H1 (cell line): ENCODE results near the gene MARS2. TPM values are rescaled to one million over a fixed set of nuclear protein-coding genes. Genes with fewer than 3 reads are reported as not detected.
A peak's percentile ranks its signal among the peaks of the same experiment; 100 is the strongest.
"Not testable (repeated sequence)": the region's sequence is repeated elsewhere in the genome, so short reads cannot be mapped to it uniquely, and the experiment has no call there.

ENCODE experiments used
- CTCF ChIA-PET: fragments of 300-600 bp; sonication (Branson Sonifier 250); formaldehyde crosslinking; loops from one replicate; lab custom pipeline; 2021; ENCODE audit not compliant: partially characterized antibody; lab: Charles Lee
- POLR2A ChIA-PET: fragments of 300-600 bp; sonication (Branson Sonifier 250); formaldehyde crosslinking; loops from one replicate; lab custom pipeline; 2021; ENCODE audit warnings: inconsistent platforms; ENCODE audit not compliant: partially characterized antibody; lab: Charles Lee
- DNase-seq, 2 experiments: peaks; one replicate each; pipeline versions ENCODE4 v3.0.0 to v3.0.0-alpha.2; 2010 to 2022; ENCODE audit warnings: low spot score in 2 of 2, low read depth in 1 of 2, mixed read lengths in 1 of 2
- FAIRE-seq: peaks from 2 replicates; lab custom pipeline; 2011; peaks lifted over from hg19 to GRCh38; lab: Jason Lieb, UNC
- H2AFZ ChIP-seq: 2 replicates; pipeline ENCODE4 v1.8.1; 2012; ENCODE audit warnings: low read length, inconsistent platforms
- H2AK5ac ChIP-seq: 2 replicates; pipeline ENCODE4 v1.6.1; 2013; ENCODE audit warnings: low read depth, low read length
- H2BK120ac ChIP-seq: replicated peaks from 2 replicates; pipeline ENCODE3; 2013; ENCODE audit warnings: low read depth, low read length, inconsistent platforms
- H2BK12ac ChIP-seq: 2 replicates; pipeline ENCODE4 v1.6.1; 2013; ENCODE audit warnings: low read depth, low read length
- H2BK15ac ChIP-seq: 2 replicates; pipeline ENCODE4 v1.6.1; 2013; ENCODE audit warnings: low read length
- H2BK20ac ChIP-seq: 2 replicates; pipeline ENCODE4 v1.6.1; 2013; ENCODE audit warnings: low read length
- H2BK5ac ChIP-seq: 2 replicates; pipeline ENCODE4 v1.6.1; 2013; ENCODE audit warnings: low read depth, low read length
- H3K14ac ChIP-seq: 2 replicates; pipeline ENCODE4 v1.6.1; 2013; ENCODE audit warnings: inconsistent platforms; ENCODE audit not compliant: insufficient read length
- H3K18ac ChIP-seq: 2 replicates; pipeline ENCODE4 v1.6.1; 2013; ENCODE audit warnings: low read length; ENCODE audit errors: extremely low read depth
- H3K23ac ChIP-seq: 2 replicates; pipeline ENCODE4 v1.6.1; 2013; ENCODE audit warnings: inconsistent platforms; ENCODE audit not compliant: insufficient read length
- H3K23me2 ChIP-seq: 2 replicates; pipeline ENCODE4 v1.6.1; 2013; ENCODE audit warnings: low read depth, low read length
- H3K27ac ChIP-seq: 2 replicates; pipeline ENCODE4 v1.6.1; 2011; ENCODE audit warnings: low read depth, low read length, inconsistent platforms
- H3K27me3 ChIP-seq, 4 experiments: replicated peaks in 1 of 4; 1 replicate in 1 of 4; 2 replicates in 3 of 4; pipeline versions ENCODE4 v1.6.1 to v1.8.1; 2011 to 2013; ENCODE audit warnings: low read length in 3 of 4, mild to moderate bottlenecking in 3 of 4, inconsistent platforms in 2 of 4, mixed read lengths in 2 of 4, moderate library complexity in 1 of 4; ENCODE audit not compliant: control insufficient read depth in 3 of 4, insufficient read depth in 3 of 4; ENCODE audit errors: extremely low read depth in 1 of 4
- H3K36me3 ChIP-seq, 4 experiments: 2 replicates each; pipeline versions ENCODE4 v1.6.1 to v1.8.1; 2011 to 2013; ENCODE audit warnings: mild to moderate bottlenecking in 4 of 4, low read length in 3 of 4, moderate library complexity in 2 of 4, control low read depth in 1 of 4, inconsistent platforms in 1 of 4; ENCODE audit not compliant: insufficient read depth in 4 of 4, control insufficient read depth in 2 of 4
- H3K4ac ChIP-seq: replicated peaks from 2 replicates; pipeline ENCODE3; 2013; ENCODE audit warnings: low read length, low read depth, mixed read lengths, inconsistent platforms; ENCODE audit not compliant: insufficient read length
- H3K4me1 ChIP-seq, 4 experiments: replicated peaks in 1 of 4; 1 replicate in 1 of 4; 2 replicates in 3 of 4; pipeline versions ENCODE4 v1.6.1 to v1.8.1; 2011 to 2013; ENCODE audit warnings: low read length in 3 of 4, inconsistent platforms in 2 of 4, mixed read lengths in 1 of 4; ENCODE audit not compliant: insufficient read depth in 4 of 4, control insufficient read depth in 3 of 4
- H3K4me2 ChIP-seq, 2 experiments: 2 replicates each; pipeline versions ENCODE4 v1.6.1 to v1.8.1; 2011 to 2013; ENCODE audit warnings: low read depth in 2 of 2, low read length in 2 of 2, control low read depth in 1 of 2, inconsistent platforms in 1 of 2, mild to moderate bottlenecking in 1 of 2; ENCODE audit not compliant: insufficient read depth in 1 of 2
- H3K4me3 ChIP-seq, 4 experiments: fragments of 200-600, 300-600 bp in 1 of 4; sonication (generic), shearing (Covaris generic), sonication (Bioruptor Twin) in 1 of 4; 2 replicates each; pipeline versions ENCODE4 v1.5.1 to v1.8.1; 2011 to 2016; ENCODE audit warnings: low read length in 4 of 4, low read depth in 3 of 4, control low read depth in 2 of 4, inconsistent platforms in 2 of 4, mild to moderate bottlenecking in 2 of 4, mixed read lengths in 1 of 4, moderate library complexity in 1 of 4; ENCODE audit not compliant: insufficient read depth in 2 of 4; ENCODE audit errors: extremely low read depth in 1 of 4
- H3K56ac ChIP-seq: replicated peaks from 2 replicates; pipeline ENCODE3; 2013; ENCODE audit warnings: low read depth, mild to moderate bottlenecking, mixed read lengths, low read length, inconsistent platforms; ENCODE audit not compliant: insufficient read length
- H3K79me1 ChIP-seq: 2 replicates; pipeline ENCODE4 v1.6.1; 2013; ENCODE audit warnings: low read depth, low read length, control low read depth
- H3K79me2 ChIP-seq, 2 experiments: 2 replicates each; pipeline versions ENCODE4 v1.6.1 to v1.8.1; 2012 to 2013; ENCODE audit warnings: low read length in 2 of 2, mild to moderate bottlenecking in 2 of 2, inconsistent platforms in 1 of 2; ENCODE audit not compliant: insufficient read depth in 2 of 2, control insufficient read depth in 1 of 2
- H3K9ac ChIP-seq, 4 experiments: replicated peaks in 1 of 4; 1 replicate in 1 of 4; 2 replicates in 3 of 4; pipeline versions ENCODE4 v1.6.1 to v1.8.1; 2011 to 2013; ENCODE audit warnings: low read depth in 3 of 4, low read length in 3 of 4, control low read depth in 2 of 4, mild to moderate bottlenecking in 2 of 4, moderate library complexity in 2 of 4, inconsistent platforms in 1 of 4; ENCODE audit errors: extremely low read depth in 1 of 4
- H3K9me3 ChIP-seq, 2 experiments: 2 replicates each; pipeline versions ENCODE4 v1.6.1 to v1.8.1; 2012 to 2013; ENCODE audit warnings: mild to moderate bottlenecking in 2 of 2, moderate library complexity in 2 of 2, control low read depth in 1 of 2, inconsistent platforms in 1 of 2, low read depth in 1 of 2, low read length in 1 of 2, mixed read lengths in 1 of 2; ENCODE audit not compliant: insufficient read depth in 2 of 2
- H4K20me1 ChIP-seq, 2 experiments: replicated peaks in 1 of 2; 2 replicates each; pipeline versions ENCODE3 to v1.8.1; 2011 to 2013; ENCODE audit warnings: inconsistent platforms in 2 of 2, low read length in 2 of 2, mild to moderate bottlenecking in 1 of 2; ENCODE audit not compliant: insufficient read depth in 2 of 2, control insufficient read depth in 1 of 2
- H4K5ac ChIP-seq: 2 replicates; pipeline ENCODE4 v1.6.1; 2013; ENCODE audit warnings: low read length, low read depth, mixed read lengths, inconsistent platforms; ENCODE audit not compliant: insufficient read length
- H4K8ac ChIP-seq: 2 replicates; pipeline ENCODE4 v1.8.0; 2013; ENCODE audit warnings: mild to moderate bottlenecking, moderate library complexity, low read length, inconsistent platforms; ENCODE audit not compliant: insufficient read depth; ENCODE audit errors: extremely low read depth
- H4K91ac ChIP-seq: replicated peaks from 2 replicates; pipeline ENCODE3; 2013; ENCODE audit warnings: low read length, mixed read lengths, inconsistent platforms; ENCODE audit not compliant: insufficient read length
- WGBS, 2 experiments: shearing (Covaris generic) in 1 of 2; methylation state at CpG; one replicate each; pipeline versions ENCODE4 v1.1.6 to v1.1.7; 2013 to 2015; ENCODE audit warnings: low lambda C conversion rate in 2 of 2, mixed read lengths in 2 of 2, inconsistent platforms in 1 of 2, low coverage in 1 of 2, missing lambda C conversion rate in 1 of 2; ENCODE audit not compliant: insufficient replicate concordance in 2 of 2, insufficient coverage in 1 of 2, insufficient read length in 1 of 2; ENCODE audit errors: extremely low coverage in 1 of 2, missing lambda C conversion rate in 1 of 2; 5-methylcytosine and 5-hydroxymethylcytosine counted together
- polyA plus RNA-seq, 7 experiments: library from polyadenylated mRNA; depleted of rRNA in 3 of 7; stranded (reverse) in 5 of 7; unstranded in 2 of 7; fragments of >200 nt in 5 of 7; fragments of 200-250 nt in 2 of 7; gene quantifications; 1 replicate in 5 of 7; 2 replicates in 1 of 7; 4 replicates in 1 of 7; pipeline versions ENCODE4 v1.2.1 to v1.2.3, GENCODE V29; 2011 to 2013; ENCODE audit warnings: missing spikeins in 2 of 7, mixed read lengths in 2 of 7
- total RNA-seq: library from RNA; stranded (reverse); fragmentation: NEBNext Ultra II Directional; extraction: Animal tissue kit (Norgen Biotek cat#: 25700); gene quantifications from 2 replicates; pipeline ENCODE4 v1.2.1, GENCODE V29; 2021

The MARS2 gene
- total and polyA plus RNA-seq, 2 of the 8 experiments (the other 6 are each of a cell fraction or from before 2014, with no cell fraction given): 15.7 to 27.2 TPM

DNA sequence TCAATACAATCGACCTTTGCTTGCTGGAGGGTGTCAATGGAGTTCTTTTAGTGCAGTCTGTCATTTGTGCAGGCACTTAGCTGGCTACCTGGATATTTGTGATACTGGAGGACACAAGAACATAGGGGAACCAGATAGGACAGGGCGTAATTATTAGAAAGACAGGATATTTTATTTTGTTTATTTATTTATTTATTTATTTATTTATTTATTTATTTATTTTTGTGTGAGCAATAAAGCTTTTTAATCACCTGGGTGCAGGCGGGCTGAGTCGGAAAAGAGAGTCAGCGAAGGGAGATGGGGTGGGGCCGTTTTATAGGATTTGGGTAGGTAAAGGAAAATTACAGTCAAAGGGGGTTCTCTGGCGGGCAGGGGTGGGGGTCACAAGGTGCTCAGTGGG lies 4.0 kb downstream of the MARS2 start:
- Histone ChIP-seq H3K79me2 (peaks cover 21 to 61% of the 10 kb centered on the region in 2 experiments), H3K4me2 (peak overlapping the region; percentile 88 to 98; a peak in 3 of 4 replicates), H3K4me3 (peak overlapping the region in 1 of 4 experiments; percentile 92; a peak in 2 of 8 replicates), H3K36me3 (peaks cover 3 to 16% (median 5%) of the 10 kb centered on the region in 4 experiments; a peak in 5 of 8 replicates), H3K23me2 (peaks cover 22% of the 10 kb centered on the region), H4K20me1 (peaks cover 16 to 29% of the 10 kb centered on the region in 2 experiments)
- not testable (repeated sequence) for FAIRE-seq, H3K9me3 ChIP-seq, H2BK15ac ChIP-seq, H3K14ac ChIP-seq, H2AFZ ChIP-seq, H2BK5ac ChIP-seq, H3K79me1 ChIP-seq, H3K4ac ChIP-seq, DNase-seq, H4K8ac ChIP-seq, H3K18ac ChIP-seq, H3K23ac ChIP-seq, H2BK12ac ChIP-seq, H4K5ac ChIP-seq, H2AK5ac ChIP-seq, H3K27me3 ChIP-seq, H2BK20ac ChIP-seq, H2BK120ac ChIP-seq, H3K56ac ChIP-seq, H3K4me1 ChIP-seq, H4K91ac ChIP-seq, H3K27ac ChIP-seq, H3K9ac ChIP-seq
- CTCF ChIA-PET: interaction anchor here (0.7 to 1.1 kb wide), 2 partner anchors 37 to 55 kb away, joined by 3 read pairs; no protein-coding TSS in a partner anchor
- POLR2A ChIA-PET: interaction anchor here (0.6 kb wide), 1 partner anchor 53 kb away, joined by 5 read pairs; no protein-coding TSS in a partner anchor
- 82% methylated on average over 7 of the region's 7 CpGs; no CpG with 5 or more reads in 1 of the 2 experiments for WGBS, 2 experiments
